WTC11 (cell line): Measurements from ENCODE around the gene CD300H. TPM values are rescaled to one million over a fixed set of nuclear protein-coding genes. Genes with fewer than 3 reads are reported as not detected.

Experiments used
- ATAC-seq: fragments of 200-7000 bp; cut with Tn5 transposase; 2 replicates; pipeline ENCODE4 v1.10.0; 2021; ENCODE audit warnings: mild to moderate bottlenecking, moderate library complexity
- CTCF ChIA-PET: fragments of 300-600 bp; sonication (Branson Sonifier 250); formaldehyde crosslinking; loops from one replicate; lab custom pipeline; 2021; ENCODE audit warnings: antibody characterized with exemption; lab: Charles Lee
- POLR2A ChIA-PET: fragments of 350-600 bp; sonication (Branson Sonifier 250); formaldehyde crosslinking; loops from one replicate; lab custom pipeline; 2021; ENCODE audit warnings: antibody characterized with exemption; lab: Charles Lee
- DNase-seq: peaks from one replicate; pipeline ENCODE4 v3.0.0; 2021; ENCODE audit warnings: low spot score
- H3K27ac Mint-ChIP-seq: 2 replicates; pipeline ENCODE4 v1.8.0; 2021; ENCODE audit warnings: mixed read lengths
- H3K27me3 Mint-ChIP-seq: 2 replicates; pipeline ENCODE4 v1.8.0; 2021; ENCODE audit warnings: low read depth, mild to moderate bottlenecking, moderate library complexity, mixed read lengths
- H3K36me3 Mint-ChIP-seq: 2 replicates; pipeline ENCODE4 v1.8.0; 2021; ENCODE audit warnings: mixed read lengths
- H3K4me1 Mint-ChIP-seq: 2 replicates; pipeline ENCODE4 v1.8.0; 2022; ENCODE audit warnings: mixed read lengths
- H3K4me3 Mint-ChIP-seq: 2 replicates; pipeline ENCODE4 v1.8.0; 2021; ENCODE audit warnings: mild to moderate bottlenecking, moderate library complexity, mixed read lengths
- H3K9me3 Mint-ChIP-seq: 2 replicates; pipeline ENCODE4 v1.8.0; 2021; ENCODE audit warnings: mixed read lengths
- ATF6 ChIP-seq: sonication (generic); formaldehyde crosslinking; IDR thresholded peaks from 2 replicates; pipeline ENCODE4 v1.8.1; 2023; ENCODE audit warnings: mild to moderate bottlenecking, missing genetic modification reagents
- E2F4 ChIP-seq: sonication (generic); formaldehyde crosslinking; IDR thresholded peaks from 2 replicates; pipeline ENCODE4 v1.8.1; 2022; ENCODE audit warnings: low read depth, mild to moderate bottlenecking, moderate library complexity, missing genetic modification reagents, borderline replicate concordance
- ELF4 ChIP-seq: sonication (generic); formaldehyde crosslinking; IDR thresholded peaks from 2 replicates; pipeline ENCODE4 v1.8.1; 2022; ENCODE audit warnings: low read depth, mild to moderate bottlenecking, moderate library complexity, missing genetic modification reagents
- ESRRA ChIP-seq: sonication (generic); formaldehyde crosslinking; IDR thresholded peaks from 2 replicates; pipeline ENCODE4 v1.8.1; 2022; ENCODE audit warnings: mild to moderate bottlenecking, missing genetic modification reagents, borderline replicate concordance
- ETV6 ChIP-seq: sonication (generic); formaldehyde crosslinking; IDR thresholded peaks from 2 replicates; pipeline ENCODE4 v1.8.1; 2022; ENCODE audit warnings: mild to moderate bottlenecking, missing genetic modification reagents
- GTF2I ChIP-seq: fragments of 250-450 bp; sonication (Bioruptor Pico); conservative IDR thresholded peaks from 2 replicates; pipeline ENCODE4 v1.4.0; 2021; ENCODE audit warnings: mild to moderate bottlenecking
- KAT7 ChIP-seq: sonication (generic); formaldehyde crosslinking; IDR thresholded peaks from 2 replicates; pipeline ENCODE4 v1.8.1; 2023; ENCODE audit warnings: missing genetic modification reagents, mild to moderate bottlenecking, borderline replicate concordance
- MYBL2 ChIP-seq: sonication (generic); formaldehyde crosslinking; IDR thresholded peaks from 2 replicates; pipeline ENCODE4 v1.8.1; 2023; ENCODE audit warnings: mild to moderate bottlenecking, moderate library complexity, missing genetic modification reagents
- SMAD3 ChIP-seq: sonication (generic); formaldehyde crosslinking; IDR thresholded peaks from 2 replicates; pipeline ENCODE4 v1.8.0; 2022; ENCODE audit warnings: missing genetic modification reagents, mild to moderate bottlenecking, borderline replicate concordance
- SOX15 ChIP-seq: fragments of 250-450 bp; sonication (Bioruptor Pico); IDR thresholded peaks from 2 replicates; pipeline ENCODE4 v1.9.0; 2021; ENCODE audit warnings: mild to moderate bottlenecking
- STAT6 ChIP-seq: sonication (generic); formaldehyde crosslinking; conservative IDR thresholded peaks from 2 replicates; pipeline ENCODE4 v1.8.1; 2023; ENCODE audit warnings: mild to moderate bottlenecking, low read depth, missing genetic modification reagents, moderate library complexity
- TP53 ChIP-seq: sonication (generic); formaldehyde crosslinking; IDR thresholded peaks from 2 replicates; pipeline ENCODE4 v1.8.1; 2023; ENCODE audit warnings: mild to moderate bottlenecking, missing genetic modification reagents
- ZBTB43 ChIP-seq: sonication (generic); formaldehyde crosslinking; IDR thresholded peaks from 2 replicates; pipeline ENCODE4 v1.8.1; 2023; ENCODE audit warnings: mild to moderate bottlenecking, missing genetic modification reagents
- ZNF121 ChIP-seq: sonication (generic); formaldehyde crosslinking; IDR thresholded peaks from 2 replicates; pipeline ENCODE4 v1.8.0; 2023; ENCODE audit warnings: missing genetic modification reagents
- ZNF219 ChIP-seq: sonication (generic); formaldehyde crosslinking; IDR thresholded peaks from 2 replicates; pipeline ENCODE4 v1.8.0; 2023; ENCODE audit warnings: missing genetic modification reagents, mild to moderate bottlenecking, borderline replicate concordance
- ZNF317 ChIP-seq: sonication (generic); formaldehyde crosslinking; IDR thresholded peaks from 2 replicates; pipeline ENCODE4 v1.8.1; 2023; ENCODE audit warnings: low read depth, mild to moderate bottlenecking, moderate library complexity, missing genetic modification reagents, borderline replicate concordance
- ZNF396 ChIP-seq: fragments of 250-450 bp; sonication (Bioruptor Pico); IDR thresholded peaks from 2 replicates; pipeline ENCODE4 v1.8.0; 2021; ENCODE audit warnings: mild to moderate bottlenecking, moderate library complexity, borderline replicate concordance
- ZNF671 ChIP-seq: fragments of 250-450 bp; sonication (Bioruptor Pico); IDR thresholded peaks from 2 replicates; pipeline ENCODE4 v1.8.0; 2021; ENCODE audit warnings: mild to moderate bottlenecking
- ZSCAN18 ChIP-seq: fragments of 250-450 bp; sonication (Bioruptor Pico); IDR thresholded peaks from 2 replicates; pipeline ENCODE4 v2.1.2; 2022; ENCODE audit warnings: mild to moderate bottlenecking, moderate library complexity
- total RNA-seq: library from RNA; stranded (reverse); gene quantifications from 3 replicates; pipeline ENCODE4 v1.2.3, GENCODE V29; 2021

Gene CD300H
- total RNA-seq, 1 experiment from 2014 or later = not detected

- no peak overlapping the region for H3K4me3 Mint-ChIP-seq
Measured at GRCh38 chr17:74605361-74605760, 38.1 kb upstream of the CD300H start.

More at GRCh38 chr17:74605361-74605760, 38.1 kb upstream of the CD300H start:
- no peaks in the 10 kb centered on the region for H3K36me3 Mint-ChIP-seq
- DNase-seq = no peak
- ChIA-PET CTCF (interaction anchor here (0.9 to 1.5 kb wide), 2 partner anchors 52 to 226 kb away, joined by 3 to 4 read pairs; no protein-coding TSS in a partner anchor), POLR2A (no interaction called here)
- no peak for ATAC-seq
- no peaks in the 10 kb centered on the region for H3K4me1 Mint-ChIP-seq
- no peak for TF ChIP-seq ATF6 (CRISPR knock-in tag)
- TF ChIP-seq KAT7 = no peak
- TF ChIP-seq ZNF219 (CRISPR knock-in tag) = no peak
- no peak for TF ChIP-seq SOX15 (CRISPR knock-in tag)
- TF ChIP-seq MYBL2 (CRISPR knock-in tag) = no peak
- TF ChIP-seq ZSCAN18 (CRISPR knock-in tag) = no peak
- TF ChIP-seq GTF2I (CRISPR knock-in tag) = no peak
- no peak for TF ChIP-seq ZNF121 (CRISPR knock-in tag)
- no peak for TF ChIP-seq STAT6
- TF ChIP-seq ZNF671 (CRISPR knock-in tag) = no peak
- TF ChIP-seq ESRRA = no peak
- TF ChIP-seq ZNF396 (CRISPR knock-in tag) = no peak
- no peak for TF ChIP-seq ETV6 (CRISPR knock-in tag)
- no peak for TF ChIP-seq ZBTB43 (CRISPR knock-in tag)
- TF ChIP-seq SMAD3 (CRISPR knock-in tag) = no peak
- no peak for TF ChIP-seq TP53 (CRISPR knock-in tag)
- no peak for TF ChIP-seq E2F4 (CRISPR knock-in tag)
- no peak for TF ChIP-seq ELF4 (CRISPR knock-in tag)
- no peak for TF ChIP-seq ZNF317 (CRISPR knock-in tag)
- no peaks in the 10 kb centered on the region for H3K9me3 Mint-ChIP-seq
- H3K27ac Mint-ChIP-seq = no peak overlapping the region
- H3K27me3 Mint-ChIP-seq = peaks cover 2% of the 10 kb centered on the region
